Middle frontal gyrus (tissue), 1 donor: ENCODE data around the gene NXPE4.
"Not testable (repeated sequence)": the region's sequence is repeated elsewhere in the genome, so short reads cannot be mapped to it uniquely, and the experiment has no call there.

ENCODE experiments used
- DNase-seq: peaks from one replicate; pipeline ENCODE4 v3.0.0-alpha.2; 2015; ENCODE audit warnings: low spot score; ENCODE audit errors: extremely low spot score

The NXPE4 gene

DNA sequence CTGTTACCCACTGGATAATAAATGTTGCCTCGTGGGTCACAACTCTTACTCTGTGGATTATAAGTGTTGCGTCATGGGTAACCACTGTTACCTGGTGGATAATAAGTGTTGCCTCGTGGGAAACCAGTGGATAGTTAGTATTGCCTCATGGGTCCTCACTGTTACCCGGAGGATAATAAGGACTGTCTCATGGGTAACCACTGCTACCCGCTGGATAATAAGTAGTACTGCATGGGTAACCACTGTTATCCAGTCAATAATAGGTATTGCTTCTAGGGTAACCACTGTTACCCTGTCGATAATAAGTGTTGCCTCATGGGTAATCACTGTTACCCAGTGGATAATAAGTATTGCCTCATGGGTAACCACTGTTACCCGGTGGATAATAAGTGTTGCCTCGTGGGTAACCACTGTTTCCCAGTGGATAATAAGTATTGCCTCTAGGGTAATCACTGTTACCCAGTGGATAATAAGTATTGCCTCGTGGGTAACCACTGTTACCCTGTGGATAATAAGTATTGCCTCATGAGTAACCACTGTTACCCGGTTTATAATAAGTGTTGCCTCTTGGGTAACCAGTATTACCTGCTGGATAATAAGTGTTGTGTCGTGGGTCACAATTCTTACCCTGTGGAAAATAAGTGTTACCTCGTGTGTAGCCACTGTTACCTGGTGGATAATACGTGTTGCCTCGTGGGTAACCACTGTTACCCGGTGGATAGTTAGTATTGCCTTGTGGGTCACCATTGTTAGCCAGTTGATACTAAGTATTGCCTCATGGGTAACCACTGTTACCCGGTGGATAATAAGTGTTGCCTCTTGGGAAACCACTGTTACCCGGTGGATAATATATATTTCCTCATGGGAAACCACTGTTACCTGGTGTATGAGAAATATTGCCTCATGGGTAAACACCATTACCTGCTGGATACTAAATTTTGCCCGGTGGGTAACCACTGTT lies 15.7 kb upstream of the NXPE4 start:
- no peak for DNase-seq

DNA sequence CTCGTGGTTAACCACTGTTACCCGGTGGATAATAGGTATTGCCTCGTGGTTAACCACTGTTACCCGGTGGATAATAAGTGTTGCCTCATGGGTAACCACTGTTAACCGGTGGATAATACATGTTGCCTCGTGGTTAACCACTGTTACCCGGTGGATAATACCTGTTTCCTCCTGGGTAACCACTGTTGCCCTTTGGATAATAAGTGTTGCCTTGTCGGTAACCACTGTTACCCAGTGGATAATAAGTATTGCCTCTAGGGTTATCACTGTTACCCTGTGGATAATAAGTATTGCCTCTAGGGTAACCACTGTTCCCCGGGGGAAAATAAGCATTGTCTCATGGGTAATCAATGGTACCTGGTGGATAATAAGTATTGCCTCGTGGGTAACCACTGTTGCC lies 15.0 kb upstream of the NXPE4 start:
- DNase-seq: no peak

GRCh38 chr11:114609429-114609828 lies 13.8 kb upstream of the NXPE4 start:
- no peak for DNase-seq

- not testable (repeated sequence) for DNase-seq
Measured at GRCh38 chr11:114608605-114609004, 13.0 kb upstream of the NXPE4 start.

- no peak for DNase-seq
Measured at GRCh38 chr11:114607753-114608459, 12.3 kb upstream of the NXPE4 start.

- not testable (repeated sequence) for DNase-seq
Measured at GRCh38 chr11:114606802-114607075, 11.2 kb upstream of the NXPE4 start.

GRCh38 chr11:114606003-114606801 lies 10.6 kb upstream of the NXPE4 start:
- DNase-seq: no peak

GRCh38 chr11:114605370-114605769 lies 9.8 kb upstream of the NXPE4 start:
- DNase-seq: no peak

GRCh38 chr11:114604886-114605285 lies 9.3 kb upstream of the NXPE4 start:
- no peak for DNase-seq

- DNase-seq: no peak
Measured at GRCh38 chr11:114604179-114604813, 8.7 kb upstream of the NXPE4 start.

DNA sequence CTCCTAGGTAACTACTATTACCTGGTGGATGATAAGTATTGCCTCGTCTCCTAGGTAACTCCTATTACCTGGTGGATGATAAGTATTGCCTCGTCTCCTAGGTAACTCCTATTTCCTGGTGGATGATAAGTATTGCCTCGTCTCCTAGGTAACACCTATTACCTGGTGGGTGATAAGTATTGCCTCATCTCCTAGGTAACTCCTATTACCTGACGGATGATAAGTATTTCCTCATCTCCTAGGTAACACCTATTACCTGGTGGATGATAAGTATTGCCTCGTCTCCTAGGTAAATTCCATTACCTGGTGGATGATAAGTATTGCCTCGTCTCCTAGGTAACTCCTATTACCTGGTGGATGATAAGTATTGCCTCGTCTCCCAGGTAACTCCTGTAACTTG lies 7.6 kb upstream of the NXPE4 start:
- DNase-seq: not testable (repeated sequence)

DNA sequence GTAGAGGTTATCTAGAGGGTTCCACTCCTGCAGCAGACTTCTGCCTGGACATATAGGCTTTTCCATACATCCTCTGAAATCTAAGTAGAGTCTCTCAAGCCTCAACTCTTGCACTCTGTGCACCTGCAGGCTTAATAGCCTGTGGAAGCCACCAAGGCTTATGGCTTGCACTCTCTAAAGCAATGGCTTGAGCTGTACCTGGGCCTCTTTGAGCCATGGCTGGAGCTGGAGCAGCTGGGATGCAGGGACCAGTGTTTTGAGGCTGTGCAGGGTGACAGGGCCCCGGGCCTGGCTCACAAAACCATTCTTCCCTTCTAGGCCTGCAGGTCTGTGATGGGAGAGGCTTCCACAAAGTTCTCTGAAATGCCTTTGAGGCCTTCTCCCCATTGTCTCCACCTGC lies 2.9 kb upstream of the NXPE4 start:
- DNase-seq: no peak

- DNase-seq: no peak
Measured at GRCh38 chr11:114596175-114596919, 761 bp upstream of the NXPE4 start.

DNA sequence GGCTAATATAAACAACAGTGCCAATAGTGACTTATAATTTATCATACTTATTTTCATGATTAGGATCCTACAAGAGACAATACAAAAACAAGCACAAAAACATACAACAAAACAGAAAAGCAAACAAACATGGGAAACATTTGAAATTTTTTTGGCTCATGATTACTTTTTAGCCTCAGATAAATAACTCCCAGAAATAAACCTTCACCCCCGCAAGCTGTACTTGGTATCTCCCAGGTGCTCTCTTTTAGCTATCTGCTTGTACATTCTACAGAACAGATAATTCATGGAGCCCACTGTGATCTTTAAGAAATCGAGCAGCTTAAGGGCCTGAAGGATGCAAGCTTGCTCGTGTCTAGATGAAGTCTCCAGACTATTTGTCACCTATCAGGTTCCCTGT lies 883 bp downstream of the NXPE4 start:
- no peak for DNase-seq

- DNase-seq: no peak
Measured at GRCh38 chr11:114587398-114587953, 8.1 kb downstream of the NXPE4 start.

DNA sequence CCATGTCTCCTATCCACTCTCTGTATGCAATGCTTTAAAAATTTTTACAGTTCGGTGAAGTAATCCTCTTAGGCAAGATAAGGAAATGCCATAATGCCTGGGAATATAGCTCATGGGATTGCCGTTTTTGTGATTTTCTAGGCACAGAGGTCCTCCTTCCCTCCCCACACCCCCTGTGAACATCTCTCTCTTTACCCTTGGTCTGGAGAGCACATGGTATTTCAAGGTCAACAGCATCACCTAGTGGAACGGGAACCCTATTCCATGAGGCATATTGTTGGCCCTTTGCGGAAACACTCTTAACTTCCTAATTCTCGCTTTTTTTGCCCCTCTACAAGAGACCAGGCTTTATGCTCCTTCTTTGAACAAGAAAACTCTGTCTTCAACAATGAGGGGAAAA lies 8.8 kb downstream of the NXPE4 start:
- DNase-seq: no peak

GRCh38 chr11:114571712-114572111 lies 23.9 kb downstream of the NXPE4 start:
- DNase-seq: no peak

DNA sequence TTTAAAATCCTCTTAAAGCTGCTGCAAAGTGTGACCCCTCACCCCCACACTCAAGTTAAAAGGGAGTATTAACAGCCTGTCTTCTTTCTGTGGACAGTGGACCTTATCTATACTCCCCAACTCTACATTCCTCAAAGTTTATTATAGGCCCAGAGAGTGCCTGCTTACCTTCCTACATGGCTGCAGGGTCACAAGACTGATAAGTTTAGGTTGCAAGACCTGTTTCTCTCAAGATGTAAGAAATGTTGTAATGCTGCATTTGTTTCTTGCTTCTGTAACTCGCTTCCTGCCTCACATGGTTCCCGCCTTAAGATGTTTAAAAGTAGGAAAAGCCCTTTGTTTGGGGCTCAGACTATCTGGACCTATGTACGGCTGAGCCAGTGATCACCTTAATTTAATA lies 25.8 kb downstream of the NXPE4 start:
- no peak for DNase-seq

- DNase-seq: no peak
Measured at GRCh38 chr11:114566276-114566675, 29.3 kb downstream of the NXPE4 start.

DNA sequence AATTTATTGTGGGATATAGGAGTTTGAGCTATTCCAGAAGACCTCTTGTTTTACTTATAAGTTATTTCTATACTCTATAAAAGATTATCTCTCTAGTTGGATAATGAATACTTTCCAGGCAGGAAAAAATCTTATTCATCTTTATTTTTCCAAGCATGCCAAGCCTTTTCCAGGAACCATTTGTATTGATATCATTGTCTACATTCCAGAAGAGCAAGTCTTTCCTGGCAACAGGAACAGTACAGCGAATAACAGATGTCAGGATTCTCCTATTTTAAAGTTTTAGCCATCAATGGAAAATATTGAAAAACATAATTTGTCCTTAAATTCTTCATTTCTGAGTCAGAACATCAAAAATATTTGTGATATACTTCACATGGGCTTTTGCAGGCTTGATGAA lies 30.8 kb downstream of the NXPE4 start:
- DNase-seq: no peak
